Adipocyte (in vitro differentiated cells): ENCODE measurements around the gene ZNF772.

Source experiments
- DNase-seq: peaks from one replicate; pipeline ENCODE4 v3.0.0-alpha.2; 2015; ENCODE audit warnings: low read depth
- H3K27me3 ChIP-seq: replicated peaks from 2 replicates; pipeline ENCODE4 v1.7.0; 2013; ENCODE audit warnings: mild to moderate bottlenecking, low read length, moderate library complexity; ENCODE audit not compliant: control insufficient read depth, insufficient read depth
- H3K36me3 ChIP-seq: 2 replicates; pipeline ENCODE4 v1.7.0; 2013; ENCODE audit warnings: low read length, mild to moderate bottlenecking, moderate library complexity; ENCODE audit not compliant: control insufficient read depth, insufficient read depth, severe bottlenecking
- H3K4me1 ChIP-seq: 2 replicates; pipeline ENCODE4 v1.7.0; 2013; ENCODE audit warnings: mild to moderate bottlenecking, low read length, moderate library complexity; ENCODE audit not compliant: control insufficient read depth, insufficient read depth
- H3K4me3 ChIP-seq: 2 replicates; pipeline ENCODE4 v1.7.0; 2013; ENCODE audit warnings: mild to moderate bottlenecking, low read length, moderate library complexity
- H3K9ac ChIP-seq: 2 replicates; pipeline ENCODE4 v1.7.0; 2013; ENCODE audit warnings: mild to moderate bottlenecking, low read length, moderate library complexity
- H3K9me3 ChIP-seq: 2 replicates; pipeline ENCODE4 v1.7.0; 2013; ENCODE audit warnings: mild to moderate bottlenecking, low read length, moderate library complexity; ENCODE audit not compliant: control insufficient read depth

Gene ZNF772

GRCh38 chr19:57434386-57435061 lies 42.8 kb downstream of the ZNF772 start:
- H3K9me3 ChIP-seq = no peaks in the 10 kb centered on the region
- peaks cover 16% of the 10 kb centered on the region for H3K4me1 ChIP-seq
- peaks cover 6% of the 10 kb centered on the region for H3K36me3 ChIP-seq
- H3K9ac ChIP-seq = peak overlapping the region; percentile 88
- peak overlapping the region; percentile 95 for H3K4me3 ChIP-seq
- no peak for DNase-seq
- H3K27me3 ChIP-seq = no peaks in the 10 kb centered on the region

DNA sequence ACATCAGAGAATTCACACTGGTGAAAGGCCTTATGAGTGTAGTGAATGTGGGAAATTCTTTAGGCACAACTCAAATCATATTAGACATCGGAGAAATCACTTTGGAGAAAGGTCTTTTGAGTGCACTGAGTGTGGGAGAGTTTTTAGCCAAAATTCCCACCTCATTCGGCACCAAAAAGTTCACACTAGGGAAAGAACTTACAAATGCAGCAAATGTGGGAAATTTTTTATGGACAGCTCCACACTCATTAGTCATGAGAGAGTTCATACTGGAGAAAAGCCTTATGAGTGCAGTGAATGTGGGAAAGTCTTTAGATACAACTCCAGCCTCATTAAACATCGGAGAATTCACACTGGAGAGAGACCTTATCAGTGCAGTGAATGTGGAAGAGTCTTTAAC lies 56.3 kb downstream of the ZNF772 start:
- Histone ChIP-seq H3K9ac (no peak overlapping the region), H3K4me1 (no peaks in the 10 kb centered on the region)

GRCh38 chr19:57419439-57419838 lies 57.9 kb downstream of the ZNF772 start:
- no peaks in the 10 kb centered on the region for H3K4me1 ChIP-seq
- no peaks in the 10 kb centered on the region for H3K27me3 ChIP-seq
- no peak overlapping the region for H3K9ac ChIP-seq
- no peak overlapping the region for H3K4me3 ChIP-seq
- DNase-seq = no peak
- H3K9me3 ChIP-seq = peaks cover 26% of the 10 kb centered on the region
- peaks cover 54% of the 10 kb centered on the region for H3K36me3 ChIP-seq

More for the DNA sequence above, 56.3 kb downstream of the ZNF772 start:
- no peak overlapping the region for H3K4me3 ChIP-seq
- DNase-seq = no peak
- H3K27me3 ChIP-seq = no peaks in the 10 kb centered on the region
- H3K9me3 ChIP-seq = peaks cover 26% of the 10 kb centered on the region
- H3K36me3 ChIP-seq = peaks cover 47% of the 10 kb centered on the region
